ENCODE measurements around the gene KIF23. TPM values are rescaled to one million over a fixed set of nuclear protein-coding genes. Genes with fewer than 3 reads are reported as not detected.

KIF23 gene
- total RNA-seq, 5 donors from 2014 or later (not counting 1 experiment from before 2014, with no cell fraction given), result 0.36 to 2.2 (median 0.76) TPM

DNA sequence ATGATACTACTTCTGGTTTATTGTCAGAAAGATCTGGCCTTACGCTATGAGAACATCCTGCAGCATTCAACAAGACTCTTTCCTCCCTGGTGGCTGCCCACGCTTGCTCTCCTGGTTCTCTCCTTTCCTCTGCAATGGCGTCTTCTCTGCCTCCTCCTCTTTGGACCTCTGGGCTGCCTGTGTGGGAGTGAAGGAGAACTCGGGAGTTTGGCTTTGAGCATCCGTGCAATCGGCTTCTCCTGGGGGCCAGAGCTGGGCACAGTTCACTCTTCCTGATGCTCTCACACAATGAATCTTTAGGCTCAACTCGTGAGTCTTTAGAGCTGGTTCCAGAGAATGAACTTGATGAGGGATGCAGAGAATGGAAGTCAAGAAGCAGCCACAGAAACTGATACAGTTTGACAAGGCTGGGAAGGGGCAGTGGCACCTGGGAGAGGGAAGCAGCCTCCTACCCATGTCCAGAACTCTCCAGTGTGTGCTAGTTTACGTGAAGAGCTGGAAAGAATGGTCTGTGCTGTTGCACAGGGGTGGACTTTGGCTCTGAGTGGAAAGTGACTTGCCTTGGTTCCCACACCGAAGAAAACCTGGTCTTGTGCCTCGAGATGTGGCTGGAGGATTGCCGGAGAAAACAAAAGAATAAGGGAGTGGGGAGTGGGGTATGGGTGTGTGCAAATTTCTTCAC lies 76.3 kb downstream of the KIF23 start:
- no peak overlapping the region for H3K27ac Mint-ChIP-seq
- POLR2A ChIA-PET, result no interaction called here
- no peak overlapping the region for H3K27ac ChIP-seq (ENCODE audit: low read length)

GRCh38 chr15:69491038-69491505 lies 76.9 kb downstream of the KIF23 start:
- no peak overlapping the region for H3K27ac ChIP-seq (ENCODE audit: low read length)
- Mint-ChIP-seq H3K36me3 (peaks cover 3% of the 10 kb centered on the region), H3K4me3 (no peak overlapping the region), H3K27me3 (peaks cover 4 to 6% of the 10 kb centered on the region in 2 donors), H3K4me1 (no peaks in the 10 kb centered on the region), H3K9me3 (peaks cover 0 to 8% (median 3%) of the 10 kb centered on the region in 3 donors), H3K27ac (no peak overlapping the region)
- no peaks in the 10 kb centered on the region for H3K9me3 ChIP-seq
- ChIA-PET POLR2A (no interaction called here), CTCF (no interaction called here)
- DNase-seq (no peak), ATAC-seq (replicated peaks in 1 of 4) (no peak)
- no peak overlapping the region for H3K4me3 ChIP-seq (ENCODE audit: control insufficient read depth in 1 of 2, extremely low read depth in 1 of 2, low read length in 1 of 2)
- no peaks in the 10 kb centered on the region for H3K4me1 ChIP-seq (ENCODE audit: control insufficient read depth in 1 of 2, extremely low read depth in 1 of 2, insufficient read depth in 2 of 2, low read length in 2 of 2)
- H3K36me3 ChIP-seq (ENCODE audit: control insufficient read depth in 2 of 2, extremely low read depth in 1 of 2, insufficient read depth in 1 of 2, low read length in 1 of 2), result no peaks in the 10 kb centered on the region
- 89% methylated on average over 3 of the region's 3 CpGs for WGBS (ENCODE audit: insufficient coverage)
- H3K27me3 ChIP-seq (replicated peaks in 1 of 2; ENCODE audit: control insufficient read depth in 2 of 2, extremely low read depth in 1 of 2, insufficient read depth in 2 of 2, low read length in 1 of 2), result peaks cover 0 to 5% of the 10 kb centered on the region in 2 experiments

More for the DNA sequence above, 76.3 kb downstream of the KIF23 start:
- Mint-ChIP-seq H3K4me3 (no peak overlapping the region), H3K36me3 (peaks cover 5% of the 10 kb centered on the region), H3K27me3 (peaks cover 4 to 6% of the 10 kb centered on the region in 2 donors), H3K9me3 (peaks cover 3 to 14% (median 5%) of the 10 kb centered on the region in 3 donors), H3K4me1 (no peaks in the 10 kb centered on the region)
- Histone ChIP-seq H3K27me3 (replicated peaks in 1 of 2; ENCODE audit: control insufficient read depth in 2 of 2, extremely low read depth in 1 of 2, insufficient read depth in 2 of 2, low read length in 1 of 2) (peaks cover 0 to 5% of the 10 kb centered on the region in 2 experiments), H3K9me3 (no peaks in the 10 kb centered on the region), H3K4me3 (ENCODE audit: control insufficient read depth in 1 of 2, extremely low read depth in 1 of 2, low read length in 1 of 2) (no peak overlapping the region), H3K36me3 (ENCODE audit: control insufficient read depth in 2 of 2, extremely low read depth in 1 of 2, insufficient read depth in 1 of 2, low read length in 1 of 2) (no peaks in the 10 kb centered on the region), H3K4me1 (ENCODE audit: control insufficient read depth in 1 of 2, extremely low read depth in 1 of 2, insufficient read depth in 2 of 2, low read length in 2 of 2) (no peaks in the 10 kb centered on the region)
- DNase-seq, result no peak
- CTCF ChIA-PET, result no interaction called here
- WGBS (ENCODE audit: insufficient coverage), result 78% methylated on average over 7 of the region's 11 CpGs
- no peak for ATAC-seq (replicated peaks in 1 of 4)

DNA sequence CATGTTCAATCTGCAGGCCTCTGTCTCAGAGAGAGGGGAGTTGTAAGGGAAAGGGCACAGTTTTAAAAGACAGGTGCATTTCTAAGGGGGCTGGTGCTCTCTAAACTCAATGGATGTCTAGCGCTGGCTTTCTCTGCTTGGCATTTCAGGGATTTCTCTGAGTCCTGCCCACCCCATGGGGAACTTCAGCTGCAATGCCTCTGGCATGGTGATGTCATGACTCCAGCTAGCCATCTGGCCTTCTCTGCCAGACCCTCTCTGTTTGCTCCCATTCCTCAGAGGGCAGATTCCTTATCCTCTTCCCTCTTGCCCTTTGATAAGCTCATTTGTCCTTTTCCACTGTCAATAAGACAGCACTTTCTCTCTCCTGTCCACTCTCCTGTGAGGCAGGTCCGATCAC lies 79.3 kb downstream of the KIF23 start:
- Mint-ChIP-seq H3K9me3 (peaks cover 0 to 8% (median 3%) of the 10 kb centered on the region in 3 donors), H3K4me1 (no peaks in the 10 kb centered on the region), H3K4me3 (no peak overlapping the region), H3K27me3 (peaks cover 4 to 6% of the 10 kb centered on the region in 2 donors), H3K36me3 (peaks cover 3% of the 10 kb centered on the region), H3K27ac (no peak overlapping the region)
- Histone ChIP-seq H3K9me3 (no peaks in the 10 kb centered on the region), H3K4me3 (ENCODE audit: control insufficient read depth in 1 of 2, extremely low read depth in 1 of 2, low read length in 1 of 2) (no peak overlapping the region), H3K27me3 (replicated peaks in 1 of 2; ENCODE audit: control insufficient read depth in 2 of 2, extremely low read depth in 1 of 2, insufficient read depth in 2 of 2, low read length in 1 of 2) (peaks cover 0 to 8% of the 10 kb centered on the region in 2 experiments), H3K4me1 (ENCODE audit: control insufficient read depth in 1 of 2, extremely low read depth in 1 of 2, insufficient read depth in 2 of 2, low read length in 2 of 2) (peaks cover 0 to 4% of the 10 kb centered on the region in 2 experiments), H3K36me3 (ENCODE audit: control insufficient read depth in 2 of 2, extremely low read depth in 1 of 2, insufficient read depth in 1 of 2, low read length in 1 of 2) (no peaks in the 10 kb centered on the region), H3K27ac (ENCODE audit: low read length) (no peak overlapping the region)
- DNase-seq, result no peak
- ATAC-seq (replicated peaks in 1 of 4), result no peak
- ChIA-PET POLR2A (no interaction called here), CTCF (interaction anchor here (0.6 kb wide), 2 partner anchors 13 to 1279 kb away, joined by 6 to 8 read pairs; no protein-coding TSS in a partner anchor)
- no CpG with 5 or more reads among the region's 2 CpGs for WGBS (ENCODE audit: insufficient coverage)

DNA sequence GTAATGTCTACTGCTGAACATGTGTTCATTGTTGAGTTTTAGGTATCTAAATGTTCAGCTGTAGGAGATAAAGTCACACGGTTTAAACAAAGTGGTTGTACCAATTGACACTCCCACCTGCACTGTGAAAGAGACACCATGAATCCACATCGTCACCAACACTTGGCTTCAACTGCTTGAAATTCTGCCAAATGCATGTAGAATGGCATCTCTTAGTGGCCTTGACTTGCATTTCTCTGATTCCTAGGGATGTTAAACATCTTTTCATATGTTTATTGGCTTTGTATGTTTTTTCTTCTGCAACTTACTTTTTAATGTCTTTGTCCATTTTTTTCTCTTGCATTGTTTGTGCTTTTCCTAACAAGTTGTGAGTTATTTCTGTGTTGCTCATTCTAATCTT lies 81.9 kb downstream of the KIF23 start:
- peaks cover 0 to 1% of the 10 kb centered on the region in 2 donors for H3K27me3 Mint-ChIP-seq
- POLR2A ChIA-PET, result no interaction called here
- CTCF ChIA-PET, result no interaction called here

DNA sequence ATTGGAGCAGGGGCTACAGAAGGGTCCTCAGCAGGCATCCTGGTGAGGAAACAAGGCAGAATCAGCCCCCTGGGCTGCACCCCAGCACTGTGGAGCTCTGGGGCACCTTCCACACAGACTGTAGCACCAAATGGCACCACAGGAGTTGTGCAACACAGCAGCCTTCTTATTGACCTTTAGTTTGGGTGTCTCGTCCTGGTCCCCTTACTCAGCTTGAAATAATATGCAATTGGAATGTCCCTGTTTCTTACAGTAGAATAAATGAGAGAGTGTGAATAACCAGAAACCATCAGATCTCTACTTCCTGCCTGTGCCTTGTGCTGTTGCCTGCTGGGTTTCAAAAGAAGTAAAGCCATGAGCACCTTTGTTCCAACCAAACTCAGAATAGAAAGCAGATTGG lies 82.9 kb downstream of the KIF23 start:
- CTCF ChIA-PET, result no interaction called here
- H3K4me3 Mint-ChIP-seq, result no peak overlapping the region
- Histone ChIP-seq H3K27ac (ENCODE audit: low read length) (no peak overlapping the region), H3K36me3 (ENCODE audit: control insufficient read depth in 2 of 2, extremely low read depth in 1 of 2, insufficient read depth in 1 of 2, low read length in 1 of 2) (no peaks in the 10 kb centered on the region), H3K9me3 (no peaks in the 10 kb centered on the region), H3K27me3 (replicated peaks in 1 of 2; ENCODE audit: control insufficient read depth in 2 of 2, extremely low read depth in 1 of 2, insufficient read depth in 2 of 2, low read length in 1 of 2) (peaks cover 0 to 3% of the 10 kb centered on the region in 2 experiments), H3K4me3 (ENCODE audit: control insufficient read depth in 1 of 2, extremely low read depth in 1 of 2, low read length in 1 of 2) (no peak overlapping the region), H3K4me1 (ENCODE audit: control insufficient read depth in 1 of 2, extremely low read depth in 1 of 2, insufficient read depth in 2 of 2, low read length in 2 of 2) (peaks cover 0 to 12% of the 10 kb centered on the region in 2 experiments)
- H3K36me3 Mint-ChIP-seq, result no peaks in the 10 kb centered on the region
- H3K27me3 Mint-ChIP-seq, result no peaks in the 10 kb centered on the region
- no peaks in the 10 kb centered on the region for H3K9me3 Mint-ChIP-seq
- no peak overlapping the region for H3K27ac Mint-ChIP-seq
- DNase-seq (no peak), ATAC-seq (replicated peaks in 1 of 4) (no peak)
- no CpG with 5 or more reads among the region's 1 CpG for WGBS (ENCODE audit: insufficient coverage)
- POLR2A ChIA-PET, result no interaction called here
- no peaks in the 10 kb centered on the region for H3K4me1 Mint-ChIP-seq

More for the DNA sequence above, 81.9 kb downstream of the KIF23 start:
- H3K27me3 ChIP-seq (replicated peaks in 1 of 2; ENCODE audit: control insufficient read depth in 2 of 2, extremely low read depth in 1 of 2, insufficient read depth in 2 of 2, low read length in 1 of 2), result peaks cover 0 to 3% of the 10 kb centered on the region in 2 experiments
- H3K36me3 ChIP-seq (ENCODE audit: control insufficient read depth in 2 of 2, extremely low read depth in 1 of 2, insufficient read depth in 1 of 2, low read length in 1 of 2), result no peaks in the 10 kb centered on the region
- H3K9me3 ChIP-seq, result no peaks in the 10 kb centered on the region
- no peak overlapping the region for H3K27ac ChIP-seq (ENCODE audit: low read length)
- Mint-ChIP-seq H3K9me3 (peaks cover 0 to 8% (median 3%) of the 10 kb centered on the region in 3 donors), H3K36me3 (peaks cover 3% of the 10 kb centered on the region), H3K4me3 (no peak overlapping the region), H3K4me1 (no peaks in the 10 kb centered on the region), H3K27ac (no peak overlapping the region)
- ATAC-seq (replicated peaks in 1 of 4) (no peak), DNase-seq (no peak)
- peaks cover 0 to 12% of the 10 kb centered on the region in 2 experiments for H3K4me1 ChIP-seq (ENCODE audit: control insufficient read depth in 1 of 2, extremely low read depth in 1 of 2, insufficient read depth in 2 of 2, low read length in 2 of 2)
- WGBS (ENCODE audit: insufficient coverage), result no CpG with 5 or more reads among the region's 2 CpGs
- no peak overlapping the region for H3K4me3 ChIP-seq (ENCODE audit: control insufficient read depth in 1 of 2, extremely low read depth in 1 of 2, low read length in 1 of 2)

DNA sequence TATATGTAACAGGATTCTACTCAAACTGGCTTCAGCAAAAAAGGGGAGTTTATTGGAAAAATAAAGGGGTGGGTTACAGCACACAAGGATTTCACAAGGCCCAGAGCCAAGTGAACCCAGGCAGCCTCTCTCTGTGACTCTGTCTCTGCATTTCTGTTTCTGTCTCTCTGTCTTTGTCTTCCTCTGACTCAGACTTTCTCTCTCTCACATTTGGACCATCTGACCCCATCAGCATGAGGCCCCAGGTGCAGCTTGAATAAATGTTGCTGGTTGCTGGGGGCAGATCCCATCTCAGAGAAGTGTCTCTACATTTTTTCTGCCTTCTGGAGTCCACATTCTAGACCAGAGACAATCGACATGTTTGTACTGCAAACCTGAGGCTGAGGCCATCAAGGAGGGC lies 83.5 kb downstream of the KIF23 start:
- H3K9me3 Mint-ChIP-seq, result no peaks in the 10 kb centered on the region
- Histone ChIP-seq H3K27me3 (replicated peaks in 1 of 2; ENCODE audit: control insufficient read depth in 2 of 2, extremely low read depth in 1 of 2, insufficient read depth in 2 of 2, low read length in 1 of 2) (peaks cover 0 to 3% of the 10 kb centered on the region in 2 experiments), H3K4me3 (ENCODE audit: control insufficient read depth in 1 of 2, extremely low read depth in 1 of 2, low read length in 1 of 2) (no peak overlapping the region), H3K9me3 (no peaks in the 10 kb centered on the region), H3K36me3 (ENCODE audit: control insufficient read depth in 2 of 2, extremely low read depth in 1 of 2, insufficient read depth in 1 of 2, low read length in 1 of 2) (no peaks in the 10 kb centered on the region), H3K27ac (ENCODE audit: low read length) (no peak overlapping the region), H3K4me1 (ENCODE audit: control insufficient read depth in 1 of 2, extremely low read depth in 1 of 2, insufficient read depth in 2 of 2, low read length in 2 of 2) (peaks cover 0 to 12% of the 10 kb centered on the region in 2 experiments)
- no CpG with 5 or more reads among the region's 1 CpG for WGBS (ENCODE audit: insufficient coverage)
- ChIA-PET CTCF (no interaction called here), POLR2A (no interaction called here)
- no peak overlapping the region for H3K27ac Mint-ChIP-seq
- H3K36me3 Mint-ChIP-seq, result no peaks in the 10 kb centered on the region
- H3K4me1 Mint-ChIP-seq, result no peaks in the 10 kb centered on the region
- ATAC-seq (replicated peaks in 1 of 4) (no peak), DNase-seq (no peak)
- H3K4me3 Mint-ChIP-seq, result no peak overlapping the region
- peaks cover 0 to under 1% of the 10 kb centered on the region in 2 donors for H3K27me3 Mint-ChIP-seq
